CD4-positive, alpha-beta T cell (primary cell): Measurements from ENCODE around the gene SUCLG2. TPM values are rescaled to one million over a fixed set of nuclear protein-coding genes. Genes with fewer than 3 reads are reported as not detected.

Experiments used
- ATAC-seq: fragments of 200-7000 bp; cut with Tn5 transposase; one replicate; pipeline ENCODE4 v1.10.0; 2022; ENCODE audit warnings: mild to moderate bottlenecking; ENCODE audit not compliant: poor library complexity
- CTCF ChIA-PET: fragments of 350-600 bp; sonication (Branson Sonifier 250); formaldehyde crosslinking; loops from one replicate; lab custom pipeline; 2021; ENCODE audit warnings: antibody characterized with exemption, inconsistent platforms; lab: Charles Lee
- POLR2A ChIA-PET: fragments of 350-600 bp; sonication (Branson Sonifier 250); formaldehyde crosslinking; loops from one replicate; lab custom pipeline; 2021; ENCODE audit warnings: antibody characterized with exemption, inconsistent platforms; lab: Charles Lee
- DNase-seq, 14 experiments: peaks; one replicate each; pipeline ENCODE4 v3.0.0-alpha.2; 2013 to 2020; ENCODE audit warnings: mixed read lengths in 2 of 14
- H3K27ac ChIP-seq, 2 donors: one replicate each; pipeline versions ENCODE4 v1.5.1 to v1.7.0; 2013; ENCODE audit warnings: low read length in 2 of 2, low read depth in 1 of 2, mild to moderate bottlenecking in 1 of 2
- H3K27me3 ChIP-seq, 2 experiments: 1 replicate in 1 of 2; 2 replicates in 1 of 2; pipeline versions ENCODE4 v1.6.1 to v1.7.0; 2013; ENCODE audit warnings: low read length in 2 of 2, control low read depth in 1 of 2, mild to moderate bottlenecking in 1 of 2, moderate library complexity in 1 of 2; ENCODE audit not compliant: insufficient read depth in 2 of 2, control insufficient read depth in 1 of 2
- H3K36me3 ChIP-seq: one replicate; pipeline ENCODE4 v1.6.1; 2013; ENCODE audit warnings: low read length, control low read depth; ENCODE audit not compliant: insufficient read depth
- H3K4me1 ChIP-seq: one replicate; pipeline ENCODE4 v1.6.1; 2013; ENCODE audit warnings: low read length, control low read depth; ENCODE audit not compliant: insufficient read depth
- H3K4me3 ChIP-seq: one replicate; pipeline ENCODE4 v1.5.1; 2013; ENCODE audit warnings: mild to moderate bottlenecking, low read length, moderate library complexity
- H3K9me3 ChIP-seq, 2 experiments: 1 replicate in 1 of 2; 2 replicates in 1 of 2; pipeline versions ENCODE4 v1.6.1 to v1.7.0; 2013; ENCODE audit warnings: low read length in 2 of 2, mild to moderate bottlenecking in 2 of 2, control low read depth in 1 of 2, moderate library complexity in 1 of 2; ENCODE audit not compliant: control insufficient read depth in 1 of 2, insufficient read depth in 1 of 2
- H3K27ac Mint-ChIP-seq: one replicate; pipeline ENCODE4 v1.8.0; 2020; ENCODE audit warnings: mixed read lengths
- H3K27me3 Mint-ChIP-seq: one replicate; pipeline ENCODE4 v1.8.0; 2021; ENCODE audit warnings: mixed read lengths
- H3K36me3 Mint-ChIP-seq: one replicate; pipeline ENCODE4 v1.8.0; 2021; ENCODE audit warnings: low read depth, mixed read lengths
- H3K4me1 Mint-ChIP-seq: one replicate; pipeline ENCODE4 v1.8.0; 2021; ENCODE audit warnings: low read depth, mixed read lengths
- H3K4me3 Mint-ChIP-seq: one replicate; pipeline ENCODE4 v1.8.0; 2020; ENCODE audit warnings: mild to moderate bottlenecking, mixed read lengths
- H3K9me3 Mint-ChIP-seq: one replicate; pipeline ENCODE4 v1.8.0; 2020; ENCODE audit warnings: mixed read lengths
- CTCF ChIP-seq: fragments of 200-600 bp; IDR thresholded peaks from one replicate; pipeline ENCODE4 v1.8.0; 2022; ENCODE audit warnings: antibody characterized with exemption, mild to moderate bottlenecking
- intact Hi-C, 2 experiments: fragments of 100-400 bp; cut with DNase I in 1 of 2; cut with micrococcal nuclease in 1 of 2; formaldehyde crosslinking; loops; one replicate each; pipeline versions ENCODE4 v1.15.1 to v1.9.0; 2023 to 2025; cut with DNase I, micrococcal nuclease
- total RNA-seq, 174 experiments: library from RNA in 2 of 174; stranded (reverse) in 2 of 174; gene quantifications; one replicate each; pipeline ENCODE4 v1.2.3 and lab custom pipeline; 2021 to 2026

SUCLG2 gene
- total RNA-seq, 2 experiments from 2014 or later: 51.7 to 52.4 TPM

GRCh38 chr3:67357610-67358458 is 296.6 kb downstream of the SUCLG2 start:
- no peaks in the 10 kb centered on the region for H3K27me3 Mint-ChIP-seq
- no peak overlapping the region for H3K4me3 ChIP-seq
- no peak overlapping the region for H3K27ac Mint-ChIP-seq
- H3K4me1 Mint-ChIP-seq: peaks cover 4% of the 10 kb centered on the region
- POLR2A ChIA-PET: no interaction called here
- peak in 1 of 14 experiments; percentile 18 for DNase-seq
- no peak for ATAC-seq
- H3K4me3 Mint-ChIP-seq: no peak overlapping the region
- H3K4me1 ChIP-seq: peaks cover 2% of the 10 kb centered on the region
- H3K9me3 ChIP-seq: no peaks in the 10 kb centered on the region
- H3K27ac ChIP-seq: no peak overlapping the region
- H3K36me3 ChIP-seq: no peaks in the 10 kb centered on the region
- H3K9me3 Mint-ChIP-seq: no peaks in the 10 kb centered on the region
- no peaks in the 10 kb centered on the region for H3K36me3 Mint-ChIP-seq
- no peaks in the 10 kb centered on the region for H3K27me3 ChIP-seq
- intact Hi-C loops: no loop called here
- CTCF ChIA-PET: no interaction called here
- no peak for TF ChIP-seq CTCF

DNA sequence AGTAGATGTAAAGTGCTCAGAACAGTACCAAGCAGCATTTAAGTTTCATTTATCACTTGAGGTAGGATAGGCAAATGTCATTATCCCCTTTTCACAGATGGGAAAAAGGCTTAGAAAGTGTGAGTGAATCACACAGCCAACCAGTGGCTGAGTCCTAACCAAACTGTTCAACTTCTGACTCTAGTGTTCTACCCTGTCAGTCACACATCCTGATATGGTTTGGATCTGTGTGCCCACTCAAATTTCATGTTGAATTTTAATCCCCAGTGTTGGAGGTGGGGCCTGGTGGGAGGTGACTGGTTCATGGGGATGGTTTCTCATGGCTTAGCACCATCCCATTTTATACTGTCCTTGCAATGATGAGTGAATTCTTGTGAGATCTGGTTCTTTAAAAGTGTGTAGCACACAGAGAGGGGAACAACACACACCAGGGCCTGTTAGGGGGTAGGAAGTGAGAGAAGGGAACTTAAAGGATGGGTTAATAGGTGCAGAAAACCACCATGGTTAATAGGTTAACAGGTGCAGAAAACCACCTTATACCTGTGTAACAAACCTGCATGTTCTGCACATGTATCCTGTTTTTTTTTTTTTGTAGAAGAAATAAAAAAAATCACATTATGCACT is 304.7 kb downstream of the SUCLG2 start:
- no peaks in the 10 kb centered on the region for H3K27me3 ChIP-seq
- H3K27ac Mint-ChIP-seq: no peak overlapping the region
- no peaks in the 10 kb centered on the region for H3K36me3 Mint-ChIP-seq
- CTCF ChIA-PET: no interaction called here
- POLR2A ChIA-PET: no interaction called here
- H3K4me3 ChIP-seq: no peak overlapping the region
- no peak overlapping the region for H3K4me3 Mint-ChIP-seq
- no peak for DNase-seq
- peaks cover 2% of the 10 kb centered on the region for H3K9me3 Mint-ChIP-seq
- H3K4me1 Mint-ChIP-seq: no peaks in the 10 kb centered on the region
- H3K9me3 ChIP-seq: no peaks in the 10 kb centered on the region
- H3K27me3 Mint-ChIP-seq: no peaks in the 10 kb centered on the region
- intact Hi-C loops: no loop called here
- H3K36me3 ChIP-seq: no peaks in the 10 kb centered on the region
- TF ChIP-seq CTCF: no peak
- no peak for ATAC-seq
- no peaks in the 10 kb centered on the region for H3K4me1 ChIP-seq
- H3K27ac ChIP-seq: no peak overlapping the region

DNA sequence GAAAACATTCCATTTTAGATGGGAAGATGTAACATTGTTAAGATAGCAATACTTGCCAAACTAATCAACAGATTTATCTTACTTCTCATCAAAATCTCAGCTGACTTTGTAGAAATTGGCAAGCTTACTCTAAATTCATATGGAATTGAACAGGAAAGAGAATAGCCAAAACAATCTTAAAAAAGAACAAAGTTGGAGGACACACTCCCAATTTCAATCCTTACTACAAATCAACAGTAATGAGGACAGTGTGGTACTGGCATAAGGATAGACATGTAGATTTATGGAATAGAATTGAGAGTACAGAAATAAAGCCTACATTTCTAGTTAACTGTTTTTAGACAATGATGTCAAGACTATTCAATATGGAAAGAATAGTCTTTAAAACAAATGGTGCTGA is 308.3 kb downstream of the SUCLG2 start:
- Histone ChIP-seq H3K27me3 (no peaks in the 10 kb centered on the region), H3K9me3 (no peaks in the 10 kb centered on the region), H3K36me3 (no peaks in the 10 kb centered on the region), H3K4me3 (no peak overlapping the region), H3K27ac (no peak overlapping the region), H3K4me1 (no peaks in the 10 kb centered on the region)
- peaks cover 15% of the 10 kb centered on the region for H3K9me3 Mint-ChIP-seq
- no peak for DNase-seq
- ChIA-PET POLR2A (no interaction called here), CTCF (no interaction called here)
- H3K27ac Mint-ChIP-seq: no peak overlapping the region
- no peak for ATAC-seq
- no peaks in the 10 kb centered on the region for H3K4me1 Mint-ChIP-seq
- no peak for TF ChIP-seq CTCF
- intact Hi-C loops: no loop called here
- no peaks in the 10 kb centered on the region for H3K27me3 Mint-ChIP-seq
- H3K36me3 Mint-ChIP-seq: peaks cover 5% of the 10 kb centered on the region
- H3K4me3 Mint-ChIP-seq: no peak overlapping the region
